IMR-90 (cell line): ENCODE measurements around the gene ARPC5L. TPM values are rescaled to one million over a fixed set of nuclear protein-coding genes. Genes with fewer than 3 reads are reported as not detected.

ENCODE experiments used
- ATAC-seq: fragments of 200-7000 bp; cut with Tn5 transposase; 2 replicates; pipeline ENCODE4 v1.9.1; 2020; ENCODE audit warnings: low read depth, mild to moderate bottlenecking, moderate library complexity
- BruUV-seq: library from RNA; stranded (reverse); fragments of 400-500 nt; replicated peaks from 2 replicates; lab custom pipeline; 2021; lab: Mats Ljungman, UMichigan
- CTCF ChIA-PET: fragments of 300-600 bp; formaldehyde crosslinking; extraction: SDS; loops from one replicate; lab custom pipeline; 2021; ENCODE audit warnings: antibody characterized with exemption; lab: Yijun Ruan, JAX
- POLR2A ChIA-PET: fragments of 300-600 bp; sonication (Branson Sonifier 250); formaldehyde crosslinking; loops from one replicate; lab custom pipeline; 2022; ENCODE audit warnings: antibody characterized with exemption; ENCODE audit not compliant: unreplicated experiment; lab: Charles Lee
- DNase-seq: peaks from one replicate; pipeline ENCODE4 v3.0.0; 2013
- H2AFZ ChIP-seq: replicated peaks from 2 replicates; pipeline ENCODE3; 2013; ENCODE audit warnings: low read length, mild to moderate bottlenecking; ENCODE audit not compliant: poor library complexity
- H2AK5ac ChIP-seq: 2 replicates; pipeline ENCODE4 v1.6.1; 2013; ENCODE audit warnings: low read depth, low read length, inconsistent platforms
- H2AK9ac ChIP-seq: replicated peaks from 2 replicates; pipeline ENCODE3; 2013; ENCODE audit warnings: mild to moderate bottlenecking, low read depth, low read length, moderate library complexity; ENCODE audit not compliant: poor library complexity
- H2BK120ac ChIP-seq: 2 replicates; pipeline ENCODE4 v1.6.1; 2013; ENCODE audit warnings: low read depth, low read length, inconsistent platforms
- H2BK15ac ChIP-seq: 3 replicates; pipeline ENCODE4 v1.6.1; 2013; ENCODE audit warnings: low read depth, low read length, inconsistent platforms
- H2BK20ac ChIP-seq: 2 replicates; pipeline ENCODE4 v1.6.1; 2013; ENCODE audit warnings: low read depth, mild to moderate bottlenecking, inconsistent platforms, low read length, moderate library complexity
- H2BK5ac ChIP-seq: 2 replicates; pipeline ENCODE4 v1.6.1; 2013; ENCODE audit warnings: mild to moderate bottlenecking, low read depth, low read length, inconsistent platforms; ENCODE audit not compliant: poor library complexity, severe bottlenecking
- H3K14ac ChIP-seq: replicated peaks from 2 replicates; pipeline ENCODE4 v1.6.1; 2013; ENCODE audit warnings: low read depth, low read length, inconsistent platforms
- H3K18ac ChIP-seq: 2 replicates; pipeline ENCODE4 v1.6.1; 2013; ENCODE audit warnings: low read depth, low read length, control low read depth
- H3K23ac ChIP-seq: 2 replicates; pipeline ENCODE4 v1.6.1; 2013; ENCODE audit warnings: low read depth, low read length, inconsistent platforms
- H3K27ac ChIP-seq: 2 replicates; pipeline ENCODE4 v1.5.1; 2013; ENCODE audit warnings: mild to moderate bottlenecking, control low read depth, low read length; ENCODE audit not compliant: insufficient read depth
- H3K27me3 ChIP-seq: 2 replicates; pipeline ENCODE4 v1.6.1; 2013; ENCODE audit warnings: low read length; ENCODE audit not compliant: control insufficient read depth, insufficient read depth
- H3K36me3 ChIP-seq: 2 replicates; pipeline ENCODE4 v1.6.1; 2013; ENCODE audit warnings: low read length, mixed read lengths; ENCODE audit not compliant: control insufficient read depth, insufficient read depth
- H3K4ac ChIP-seq: 2 replicates; pipeline ENCODE4 v1.6.1; 2013; ENCODE audit warnings: low read depth, low read length, inconsistent platforms
- H3K4me1 ChIP-seq: 2 replicates; pipeline ENCODE4 v1.6.1; 2013; ENCODE audit warnings: low read length, mixed read lengths; ENCODE audit not compliant: control insufficient read depth, insufficient read depth
- H3K4me2 ChIP-seq: 2 replicates; pipeline ENCODE4 v1.6.1; 2013; ENCODE audit warnings: low read depth, mild to moderate bottlenecking, control low read depth, low read length, moderate library complexity
- H3K4me3 ChIP-seq: 2 replicates; pipeline ENCODE4 v1.5.1; 2013; ENCODE audit warnings: low read depth, mild to moderate bottlenecking, control low read depth, low read length, moderate library complexity; ENCODE audit not compliant: insufficient read depth
- H3K56ac ChIP-seq: 2 replicates; pipeline ENCODE4 v1.6.1; 2013; ENCODE audit warnings: low read length, inconsistent platforms; ENCODE audit not compliant: insufficient read depth; ENCODE audit errors: extremely low read depth
- H3K79me1 ChIP-seq, 2 experiments: 2 replicates each; pipeline ENCODE4 v1.6.1; 2013; ENCODE audit warnings: low read length in 2 of 2, inconsistent platforms in 1 of 2, low read depth in 1 of 2
- H3K9ac ChIP-seq: 2 replicates; pipeline ENCODE4 v1.6.1; 2013; ENCODE audit warnings: low read depth, low read length, control low read depth
- H3K9me1 ChIP-seq: 2 replicates; pipeline ENCODE4 v1.6.1; 2013; ENCODE audit warnings: low read length, inconsistent platforms; ENCODE audit not compliant: insufficient read depth
- H3K9me3 ChIP-seq: 2 replicates; pipeline ENCODE4 v1.6.1; 2013; ENCODE audit warnings: low read length; ENCODE audit not compliant: control insufficient read depth, insufficient read depth
- H4K20me1 ChIP-seq: 2 replicates; pipeline ENCODE4 v1.6.1; 2013; ENCODE audit warnings: low read length, inconsistent platforms; ENCODE audit not compliant: insufficient read depth
- H4K5ac ChIP-seq: 2 replicates; pipeline ENCODE4 v1.6.1; 2013; ENCODE audit warnings: mild to moderate bottlenecking, low read depth, low read length, control low read depth
- H4K8ac ChIP-seq, 2 experiments: 2 replicates each; pipeline ENCODE4 v1.6.1; 2013; ENCODE audit warnings: low read depth in 2 of 2, low read length in 2 of 2, control low read depth in 1 of 2, inconsistent platforms in 1 of 2
- H4K91ac ChIP-seq: 2 replicates; pipeline ENCODE4 v1.6.1; 2013; ENCODE audit warnings: low read depth, low read length, inconsistent platforms; ENCODE audit not compliant: insufficient read depth
- BHLHE40 ChIP-seq: fragments of 150-350 bp; IDR thresholded peaks from 2 replicates; pipeline ENCODE4 v1.6.1; 2016; ENCODE audit warnings: mild to moderate bottlenecking, low read depth, low read length
- CEBPB ChIP-seq: IDR thresholded peaks from 2 replicates; pipeline ENCODE4 v1.6.1; 2012; ENCODE audit warnings: low read depth, low read length, improper control_type of control experiment
- CTCF ChIP-seq: conservative IDR thresholded peaks from 2 replicates; pipeline ENCODE4 v1.5.1; 2012; ENCODE audit warnings: mild to moderate bottlenecking, low read depth, low read length, improper control_type of control experiment
- ELK1 ChIP-seq: fragments of 150-350 bp; IDR thresholded peaks from 2 replicates; pipeline ENCODE4 v1.6.1; 2016; ENCODE audit warnings: low read depth, mild to moderate bottlenecking, low read length, moderate library complexity, borderline replicate concordance
- POLR2A ChIP-seq: IDR thresholded peaks from 2 replicates; pipeline ENCODE4 v1.6.1; 2012; ENCODE audit warnings: mild to moderate bottlenecking, low read depth, low read length
- RCOR1 ChIP-seq: IDR thresholded peaks from 2 replicates; pipeline ENCODE4 v1.6.1; 2012; ENCODE audit warnings: mild to moderate bottlenecking, low read length, improper control_type of control experiment; ENCODE audit not compliant: insufficient replicate concordance
- SMC3 ChIP-seq: fragments of 150-350 bp; IDR thresholded peaks from 2 replicates; pipeline ENCODE4 v1.6.1; 2016; ENCODE audit warnings: low read depth, mild to moderate bottlenecking, antibody characterized with exemption, low read length, moderate library complexity
- USF2 ChIP-seq: fragments of 150-350 bp; IDR thresholded peaks from 2 replicates; pipeline ENCODE4 v1.6.1; 2017; ENCODE audit warnings: mild to moderate bottlenecking, antibody characterized with exemption, low read length, low read depth
- WGBS, 2 experiments: methylation state at CpG; one replicate each; pipeline versions ENCODE4 v1.1.5 to v1.1.7; 2013; ENCODE audit warnings: missing lambda C conversion rate in 2 of 2; ENCODE audit not compliant: insufficient read length in 1 of 2; ENCODE audit errors: extremely low coverage in 2 of 2; 5-methylcytosine and 5-hydroxymethylcytosine counted together
- dilution Hi-C: fragments of 300-500 bp; cut with HindIII; formaldehyde crosslinking; loops from one replicate; pipeline ENCODE4 v1.14.3; 2018; ENCODE audit warnings: low sequenced_read_pairs; ENCODE audit not compliant: unreplicated experiment
- in situ Hi-C: fragments of 300-500 bp; cut with MboI; formaldehyde crosslinking; loops from 3 replicates; pipeline ENCODE4 v1.14.3; 2019; ENCODE audit warnings: low sequenced_read_pairs, inconsistent platforms, mixed read lengths
- intact Hi-C: fragments of 100-400 bp; cut with micrococcal nuclease; formaldehyde crosslinking; loops from 2 replicates; pipeline ENCODE4 v1.10.0; 2022
- polyA plus RNA-seq, 3 experiments: library from polyadenylated mRNA; depleted of rRNA; stranded (reverse); fragments of >200 nt; gene quantifications; 2 replicates each; pipeline ENCODE4 v1.2.3, GENCODE V29; 2012; ENCODE audit warnings: low replicate concordance in 1 of 3
- total RNA-seq: library from RNA; depleted of rRNA; stranded (reverse); fragments of >200 nt; gene quantifications from 2 replicates; pipeline ENCODE4 v1.2.3, GENCODE V29; 2012

ARPC5L gene
- total and polyA plus RNA-seq, 2 of the 4 experiments (the other 2 are of a cell fraction): 11.1 to 53.8 TPM

- dilution Hi-C loops: no loop called here
- Histone ChIP-seq H3K4me2 (no peak overlapping the region), H3K79me1 (0 out of 4 replicates have a peak, but pooled peaks cover 0 to 3% of the 10 kb centered on the region in 2 experiments), H4K5ac (no peak overlapping the region), H4K8ac (no peak overlapping the region), H3K9me1 (peaks cover 11% of the 10 kb centered on the region), H2AK5ac (no peak overlapping the region), H3K56ac (no peak overlapping the region), H3K18ac (no peak overlapping the region), H2BK20ac (no peak overlapping the region), H3K27me3 (no peaks in the 10 kb centered on the region), H3K23ac (no peak overlapping the region), H3K9ac (no peak overlapping the region), H3K36me3 (peaks cover 41% of the 10 kb centered on the region), H4K20me1 (no peaks in the 10 kb centered on the region), H3K4ac (no peak overlapping the region), H4K91ac (no peak overlapping the region), H3K4me1 (no peaks in the 10 kb centered on the region), H3K27ac (no peak overlapping the region), H3K4me3 (no peak overlapping the region), H2BK15ac (no peak overlapping the region), H2AFZ (no peak overlapping the region), H2BK5ac (no peak overlapping the region), H2BK120ac (no peak overlapping the region), H3K14ac (no peak overlapping the region), H2AK9ac (no peak overlapping the region), H3K9me3 (no peaks in the 10 kb centered on the region)
- ATAC-seq (no peak), DNase-seq (no peak)
- BruUV-seq: no TSS peak
- ChIA-PET POLR2A (no interaction called here), CTCF (no interaction called here)
- whole genome bisulfite sequencing, 2 experiments: no CpG with 5 or more reads among the region's 5 CpGs
- in situ Hi-C loops: loop anchor here (25.0 kb wide), 1 partner anchor 447 kb away; no protein-coding TSS in a partner anchor
- intact Hi-C loops: no loop called here
- TF ChIP-seq BHLHE40: no peak
- TF ChIP-seq POLR2A: no peak
- TF ChIP-seq RCOR1: no peak
- TF ChIP-seq CTCF: no peak
- TF ChIP-seq USF2: no peak
- no peak for TF ChIP-seq SMC3
- TF ChIP-seq CEBPB: no peak
- no peak for TF ChIP-seq ELK1
Measured at GRCh38 chr9:124914753-124915405, 52.9 kb downstream of the ARPC5L start.
